ENCODE results near the gene MET. TPM values are rescaled to one million over a fixed set of nuclear protein-coding genes. Genes with fewer than 3 reads are reported as not detected.

Gene MET
- total RNA-seq, 1 donor from 2014 or later, result 46.0 TPM

DNA sequence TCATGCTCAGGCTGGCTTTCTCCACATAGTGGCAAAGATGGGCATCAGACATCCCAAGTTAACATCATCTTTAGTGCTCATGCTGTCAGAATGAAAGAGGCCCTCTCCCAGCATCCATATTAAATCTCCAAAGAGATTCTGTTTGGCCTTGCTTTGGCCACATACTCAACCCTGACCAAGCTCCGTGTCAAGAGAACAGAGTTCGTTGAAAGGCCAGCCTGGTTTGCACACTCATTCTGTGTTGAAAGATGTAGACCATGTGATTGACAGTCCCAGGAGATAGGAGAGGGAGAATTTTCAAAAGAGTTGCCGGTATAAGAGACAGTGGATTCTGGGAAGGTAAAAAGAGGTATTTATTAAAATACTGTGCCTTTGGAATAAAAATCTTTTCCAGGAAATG is 19.7 kb downstream of the MET start:
- no peak for DNase-seq (ENCODE audit: low spot score, unreplicated experiment)
- Mint-ChIP-seq H3K4me3 (ENCODE audit: low read depth) (no peak overlapping the region), H3K27ac (no peak overlapping the region), H3K27me3 (no peaks in the 10 kb centered on the region), H3K36me3 (ENCODE audit: insufficient read depth) (peaks cover 17% of the 10 kb centered on the region), H3K9me3 (ENCODE audit: low read depth) (peaks cover 3% of the 10 kb centered on the region), H3K4me1 (ENCODE audit: low read depth) (peaks cover 15% of the 10 kb centered on the region)
- TF ChIP-seq, protein P1, sequence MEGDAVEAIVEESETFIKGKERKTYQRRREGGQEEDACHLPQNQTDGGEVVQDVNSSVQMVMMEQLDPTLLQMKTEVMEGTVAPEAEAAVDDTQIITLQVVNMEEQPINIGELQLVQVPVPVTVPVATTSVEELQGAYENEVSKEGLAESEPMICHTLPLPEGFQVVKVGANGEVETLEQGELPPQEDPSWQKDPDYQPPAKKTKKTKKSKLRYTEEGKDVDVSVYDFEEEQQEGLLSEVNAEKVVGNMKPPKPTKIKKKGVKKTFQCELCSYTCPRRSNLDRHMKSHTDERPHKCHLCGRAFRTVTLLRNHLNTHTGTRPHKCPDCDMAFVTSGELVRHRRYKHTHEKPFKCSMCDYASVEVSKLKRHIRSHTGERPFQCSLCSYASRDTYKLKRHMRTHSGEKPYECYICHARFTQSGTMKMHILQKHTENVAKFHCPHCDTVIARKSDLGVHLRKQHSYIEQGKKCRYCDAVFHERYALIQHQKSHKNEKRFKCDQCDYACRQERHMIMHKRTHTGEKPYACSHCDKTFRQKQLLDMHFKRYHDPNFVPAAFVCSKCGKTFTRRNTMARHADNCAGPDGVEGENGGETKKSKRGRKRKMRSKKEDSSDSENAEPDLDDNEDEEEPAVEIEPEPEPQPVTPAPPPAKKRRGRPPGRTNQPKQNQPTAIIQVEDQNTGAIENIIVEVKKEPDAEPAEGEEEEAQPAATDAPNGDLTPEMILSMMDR (IDR thresholded peaks at IDR 0.05; ENCODE audit: unreplicated experiment), result no peak

DNA sequence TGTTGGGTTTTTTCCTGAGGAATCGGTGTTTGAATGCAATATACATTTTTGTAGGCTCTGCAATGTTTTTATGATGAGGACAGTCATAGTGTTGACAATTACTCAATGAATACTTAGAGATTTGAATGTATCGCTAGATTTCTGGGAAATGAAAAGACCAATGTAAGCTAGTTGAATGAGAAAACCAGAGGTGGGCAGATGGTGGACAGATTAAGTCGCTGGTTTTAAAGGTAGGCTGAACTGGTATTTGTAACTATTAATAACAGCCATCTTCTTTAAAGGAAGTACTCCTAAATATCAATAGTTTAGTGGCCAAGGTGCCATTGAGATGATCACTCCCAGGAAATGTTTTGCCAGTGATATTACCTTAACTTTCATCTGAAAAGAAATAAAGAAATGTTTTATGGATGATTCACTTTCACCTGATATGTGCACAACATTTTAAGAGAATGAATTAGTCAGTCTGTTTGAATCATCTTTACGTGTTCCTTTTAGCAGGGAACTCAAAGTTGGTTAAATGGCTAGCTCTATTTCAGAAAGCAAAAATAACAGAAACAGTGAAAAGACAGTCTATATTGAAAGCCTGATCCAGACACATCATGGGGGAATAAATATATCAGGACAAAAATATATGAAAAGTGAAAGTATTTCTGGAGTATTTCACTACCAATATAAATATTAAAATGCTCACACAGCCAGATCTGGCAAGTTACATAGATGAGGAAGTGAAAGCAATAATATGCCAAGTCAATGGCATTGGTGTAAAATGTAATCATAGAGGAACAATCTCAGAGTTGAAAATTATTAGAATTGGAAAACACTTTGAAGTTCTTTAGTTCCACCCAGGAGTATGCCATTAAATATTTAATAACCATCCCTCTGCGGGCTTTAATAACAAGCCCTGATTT is 20.7 kb downstream of the MET start:
- peaks cover 23% of the 10 kb centered on the region for H3K36me3 Mint-ChIP-seq (ENCODE audit: insufficient read depth)
- TF ChIP-seq, protein P1 (IDR thresholded peaks at IDR 0.05; ENCODE audit: unreplicated experiment), result no peak
- H3K4me1 Mint-ChIP-seq (ENCODE audit: low read depth), result peaks cover 8% of the 10 kb centered on the region
- no peak overlapping the region for H3K27ac Mint-ChIP-seq
- no peaks in the 10 kb centered on the region for H3K27me3 Mint-ChIP-seq
- no peak overlapping the region for H3K4me3 Mint-ChIP-seq (ENCODE audit: low read depth)
- peaks cover 3% of the 10 kb centered on the region for H3K9me3 Mint-ChIP-seq (ENCODE audit: low read depth)
- no peak for DNase-seq (ENCODE audit: low spot score, unreplicated experiment)

DNA sequence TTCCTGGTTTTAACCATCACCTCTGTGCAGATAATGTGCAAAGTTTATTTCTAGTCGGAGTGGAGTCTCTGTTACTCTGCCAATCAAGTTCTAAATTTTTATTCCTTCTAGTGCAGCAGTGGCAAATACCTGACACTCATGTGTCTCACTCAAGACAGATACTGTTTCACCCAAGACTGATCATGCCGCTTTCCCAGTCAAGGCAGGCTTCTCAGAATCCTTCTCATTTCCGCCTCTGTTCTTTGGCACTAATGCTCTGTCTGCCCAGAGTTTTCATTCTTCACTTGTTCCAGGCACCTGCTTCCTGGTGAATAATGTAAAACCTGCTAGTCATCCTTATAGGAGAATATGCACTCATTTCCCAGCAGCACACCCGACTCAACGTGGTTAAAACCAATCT is 24.7 kb downstream of the MET start:
- DNase-seq (ENCODE audit: low spot score, unreplicated experiment), result no peak
- Mint-ChIP-seq H3K9me3 (ENCODE audit: low read depth) (peaks cover 3% of the 10 kb centered on the region), H3K4me1 (ENCODE audit: low read depth) (peaks cover 24% of the 10 kb centered on the region), H3K27ac (no peak overlapping the region), H3K27me3 (no peaks in the 10 kb centered on the region), H3K36me3 (ENCODE audit: insufficient read depth) (peaks cover 32% of the 10 kb centered on the region), H3K4me3 (ENCODE audit: low read depth) (no peak overlapping the region)
- TF ChIP-seq, protein P1 (IDR thresholded peaks at IDR 0.05; ENCODE audit: unreplicated experiment), result no peak

DNA sequence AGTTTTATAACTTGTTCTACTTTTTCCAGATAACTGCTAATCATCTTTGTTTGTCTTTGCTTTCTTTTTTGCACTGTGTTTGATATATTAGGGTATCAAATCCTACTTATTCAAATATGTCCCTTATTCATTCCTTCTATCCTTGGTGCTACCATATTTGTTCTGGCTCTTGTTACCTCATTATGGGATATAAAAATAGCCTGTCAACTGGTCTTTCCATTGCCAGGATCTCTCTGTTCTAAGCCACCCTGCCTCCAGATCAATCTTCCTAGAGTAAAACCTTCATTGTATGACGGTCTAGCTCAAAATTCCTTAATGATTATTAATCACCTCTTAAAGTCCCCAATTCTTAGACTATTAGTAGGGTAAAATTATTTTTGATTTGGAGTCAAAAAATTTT is 25.2 kb downstream of the MET start:
- no peak for DNase-seq (ENCODE audit: low spot score, unreplicated experiment)
- Mint-ChIP-seq H3K27ac (no peak overlapping the region), H3K36me3 (ENCODE audit: insufficient read depth) (peaks cover 33% of the 10 kb centered on the region), H3K27me3 (no peaks in the 10 kb centered on the region), H3K4me1 (ENCODE audit: low read depth) (peaks cover 25% of the 10 kb centered on the region), H3K9me3 (ENCODE audit: low read depth) (peaks cover 3% of the 10 kb centered on the region), H3K4me3 (ENCODE audit: low read depth) (no peak overlapping the region)
- TF ChIP-seq, protein P1 (IDR thresholded peaks at IDR 0.05; ENCODE audit: unreplicated experiment), result no peak

DNA sequence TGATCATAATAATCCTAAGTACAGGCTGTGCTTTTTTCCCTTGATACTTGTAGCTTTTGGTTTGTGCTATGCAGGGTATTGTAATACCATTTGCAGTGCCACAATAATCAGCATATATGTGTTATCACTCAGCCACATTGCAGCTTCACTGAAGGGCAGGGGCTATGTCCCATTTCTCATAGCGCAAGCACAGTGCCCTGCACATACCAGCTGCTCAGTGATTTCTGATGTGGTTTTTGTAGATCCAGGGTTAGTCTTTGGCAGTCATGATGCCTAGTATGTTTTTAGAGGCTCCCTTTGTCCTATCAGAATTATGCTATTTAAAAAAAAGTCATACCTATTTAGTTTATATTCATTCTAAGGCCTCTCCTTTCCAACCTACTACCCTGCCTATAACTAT is 25.8 kb downstream of the MET start:
- TF ChIP-seq, protein P1 (IDR thresholded peaks at IDR 0.05; ENCODE audit: unreplicated experiment), result no peak
- no peaks in the 10 kb centered on the region for H3K27me3 Mint-ChIP-seq
- peaks cover 26% of the 10 kb centered on the region for H3K4me1 Mint-ChIP-seq (ENCODE audit: low read depth)
- H3K9me3 Mint-ChIP-seq (ENCODE audit: low read depth), result no peaks in the 10 kb centered on the region
- H3K36me3 Mint-ChIP-seq (ENCODE audit: insufficient read depth), result peaks cover 34% of the 10 kb centered on the region
- no peak for DNase-seq (ENCODE audit: low spot score, unreplicated experiment)
- H3K4me3 Mint-ChIP-seq (ENCODE audit: low read depth), result no peak overlapping the region
- H3K27ac Mint-ChIP-seq, result no peak overlapping the region
